HL-60 (cell line): ENCODE measurements around the gene SPPL2C.

Experiments used
- GABPA ChIP-seq: IDR thresholded peaks from 2 replicates; pipeline ENCODE4 v1.6.1; 2012; ENCODE audit warnings: low read depth
- POLR2AphosphoS5 ChIP-seq: IDR thresholded peaks from 2 replicates; pipeline ENCODE4 v1.6.1; 2012; ENCODE audit warnings: low read depth

GRCh38 chr17:45836047-45837044 is 8.3 kb upstream of the SPPL2C start:
- TF ChIP-seq GABPA (no peak), POLR2AphosphoS5 (no peak)
